Activated CD8-positive, alpha-beta memory T cell treated with anti-CD3 and anti-CD28 coated beads, Interleukin-2, amount 50 U/mL, for 1 hour (primary cell): ENCODE data around the gene WASHC2A.
"Not testable (repeated sequence)": the region's sequence is repeated elsewhere in the genome, so short reads cannot be mapped to it uniquely, and the experiment has no call there.

Experiments
- DNase-seq: peaks from one replicate; pipeline ENCODE4 v3.0.0-alpha.2; 2020; ENCODE audit errors: extremely low read depth

WASHC2A gene

DNA sequence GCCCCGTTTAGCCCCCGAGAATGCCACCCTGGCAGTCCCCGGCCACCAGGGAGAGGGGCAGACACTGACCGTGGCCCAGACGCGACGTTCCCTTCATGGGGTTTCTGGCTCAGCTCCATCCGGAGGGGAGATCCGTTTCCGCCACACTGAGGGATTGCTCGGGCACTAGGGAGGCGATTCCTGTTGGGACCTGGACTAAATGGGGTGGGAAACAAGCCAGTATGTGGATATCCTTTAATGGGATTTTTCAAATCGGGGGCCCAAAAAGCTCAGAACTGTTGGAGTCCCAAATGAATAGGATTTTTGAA is 552 bp downstream of the WASHC2A start:
- not testable (repeated sequence) for DNase-seq

DNA sequence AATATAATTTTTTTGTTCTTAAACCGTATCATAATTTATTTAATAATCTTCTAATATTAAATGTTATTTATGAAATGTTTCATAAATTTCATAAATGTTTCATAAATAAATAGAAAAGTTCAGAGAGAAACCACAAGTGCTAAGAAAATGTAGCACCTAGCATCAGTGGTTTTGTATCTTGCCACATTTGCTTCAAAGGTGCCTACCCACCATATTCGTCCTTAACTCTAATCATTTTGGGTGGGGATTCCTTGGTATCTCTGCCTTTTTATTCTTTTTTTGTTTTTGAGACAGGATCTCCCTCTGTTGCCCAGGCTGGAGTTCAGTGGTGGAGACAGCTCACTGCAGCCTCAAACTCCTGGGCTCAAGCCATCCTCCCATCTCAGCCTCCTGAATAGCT is 7.4 kb downstream of the WASHC2A start:
- DNase-seq: not testable (repeated sequence)

DNA sequence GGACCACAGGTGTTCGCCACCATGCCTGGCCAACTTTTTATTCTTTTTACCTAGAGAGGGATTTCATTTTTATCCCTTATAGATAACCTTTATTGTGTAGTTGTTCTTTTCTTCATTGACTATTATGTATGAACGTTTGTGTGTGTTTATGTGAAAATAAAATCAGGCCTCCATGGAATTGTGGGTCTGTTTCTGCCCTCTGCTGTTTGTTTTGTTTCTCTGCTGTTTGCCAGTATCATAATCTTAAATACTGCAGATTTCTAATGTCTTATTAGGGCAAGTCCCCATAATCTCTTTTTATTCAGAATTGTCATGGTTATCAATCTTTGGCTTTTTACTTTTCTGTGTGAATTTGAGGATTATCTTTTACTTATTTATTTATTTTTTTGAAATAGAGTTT is 7.8 kb downstream of the WASHC2A start:
- not testable (repeated sequence) for DNase-seq

DNA sequence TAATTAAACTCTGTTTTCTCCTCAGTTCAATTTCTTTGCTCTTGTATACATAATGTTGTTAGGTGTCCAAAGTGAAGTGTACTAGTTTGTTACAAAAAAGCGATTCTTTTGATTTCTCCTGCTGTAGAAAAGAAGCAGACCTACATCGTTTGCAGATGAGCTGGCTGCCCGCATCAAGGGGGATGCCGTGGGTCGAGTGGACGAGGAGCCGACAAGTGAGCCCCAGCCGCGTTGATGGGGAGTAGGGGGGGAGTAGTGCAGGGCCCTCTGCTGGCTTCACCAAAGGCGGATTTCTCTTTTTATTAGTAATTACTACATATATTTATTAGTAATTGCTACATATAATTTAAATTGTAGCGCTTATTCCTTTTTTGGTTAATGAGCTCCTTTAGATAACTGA is 23.6 kb downstream of the WASHC2A start:
- not testable (repeated sequence) for DNase-seq

DNA sequence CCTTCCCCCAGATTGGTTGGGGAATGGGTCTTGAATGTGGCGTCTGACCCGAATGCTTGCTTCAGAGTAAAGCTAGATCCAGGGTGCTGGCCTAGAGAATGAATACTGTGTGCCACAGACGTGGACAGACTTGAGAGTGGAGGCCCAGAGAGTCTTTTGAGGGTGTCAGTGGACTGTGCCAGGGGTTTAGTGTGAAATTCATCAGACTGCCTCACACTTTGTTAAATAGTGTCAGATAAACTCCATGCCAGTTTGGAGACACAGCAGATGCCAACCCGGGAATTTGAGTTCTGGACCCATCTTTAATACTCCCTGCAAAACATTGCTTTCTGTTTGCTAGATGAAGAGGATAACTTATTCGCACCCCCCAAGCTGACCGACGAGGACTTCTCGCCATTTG is 25.2 kb downstream of the WASHC2A start:
- not testable (repeated sequence) for DNase-seq

DNA sequence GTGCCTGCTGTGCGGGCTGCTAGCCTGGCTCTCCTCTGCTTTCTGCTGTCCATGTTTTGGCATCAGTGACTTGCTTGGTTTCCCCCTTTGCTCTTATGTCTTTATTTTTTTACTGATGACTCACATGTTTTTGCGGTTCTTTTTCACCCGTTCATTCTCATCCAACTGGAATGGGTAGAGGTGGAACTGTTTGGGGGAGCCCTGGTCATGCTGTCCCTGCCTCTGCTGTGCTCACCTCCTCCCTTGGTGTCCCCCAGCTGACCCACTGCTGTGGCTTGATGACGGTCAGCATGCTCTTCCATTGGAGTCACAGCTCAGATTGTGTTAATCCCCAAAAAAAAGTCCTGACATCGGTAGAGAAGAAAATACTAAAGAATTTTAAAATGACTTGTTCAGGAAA is 26.9 kb downstream of the WASHC2A start:
- not testable (repeated sequence) for DNase-seq

DNA sequence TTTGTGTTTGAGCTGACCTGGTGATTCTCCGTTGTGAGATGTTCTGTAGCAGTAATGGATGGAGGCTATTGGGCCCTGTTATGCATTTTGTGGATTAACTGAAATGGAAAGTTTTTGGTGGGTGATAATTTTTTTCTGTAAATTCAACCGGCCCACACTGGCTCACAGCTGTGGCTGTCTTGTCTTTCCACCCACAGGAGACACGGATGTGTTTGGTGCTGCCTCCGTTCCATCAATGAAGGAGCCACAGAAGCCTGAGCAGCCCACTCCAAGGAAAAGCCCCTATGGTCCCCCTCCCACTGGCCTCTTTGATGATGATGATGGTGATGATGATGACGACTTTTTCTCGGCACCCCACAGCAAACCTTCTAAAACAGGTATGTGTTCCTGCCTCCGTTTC is 27.6 kb downstream of the WASHC2A start:
- DNase-seq: not testable (repeated sequence)

DNA sequence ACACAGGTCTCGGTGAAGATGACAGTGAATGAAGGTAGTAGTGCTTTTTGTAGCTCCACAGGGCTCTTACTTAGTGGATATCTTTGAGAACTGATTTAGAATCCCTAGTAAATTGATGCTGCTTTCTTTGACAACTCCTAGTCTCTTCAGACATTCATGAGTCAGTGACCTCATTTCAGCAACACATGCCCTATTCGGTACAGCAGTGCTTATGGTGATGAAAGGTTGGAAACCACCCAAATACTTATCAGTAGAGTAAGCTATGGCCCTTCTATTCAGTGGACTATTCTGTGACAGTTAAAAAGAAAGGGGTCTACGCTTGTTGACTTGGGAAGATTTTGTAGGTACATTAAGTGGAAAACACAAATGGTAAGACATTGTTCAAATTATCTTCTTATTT is 29.0 kb downstream of the WASHC2A start:
- not testable (repeated sequence) for DNase-seq

DNA sequence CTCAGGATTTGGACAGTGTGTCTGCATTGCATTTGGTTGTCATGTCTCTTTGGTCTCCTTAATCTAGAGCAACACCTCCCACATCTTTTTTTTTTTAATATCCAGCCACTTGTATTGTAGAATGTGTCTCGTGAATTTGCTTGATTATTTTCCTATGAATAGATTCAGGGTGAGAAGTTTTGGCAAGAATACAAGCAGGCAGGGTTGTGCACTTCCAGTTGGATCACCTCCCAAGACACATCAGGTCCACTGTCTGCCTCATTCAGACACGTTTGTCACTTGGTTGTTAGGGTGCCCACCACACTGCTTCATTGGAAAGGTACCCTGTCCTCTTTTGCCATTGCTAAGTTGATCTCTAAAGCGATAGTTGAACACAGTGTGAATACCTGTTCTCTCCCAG is 30.9 kb downstream of the WASHC2A start:
- DNase-seq: not testable (repeated sequence)

DNA sequence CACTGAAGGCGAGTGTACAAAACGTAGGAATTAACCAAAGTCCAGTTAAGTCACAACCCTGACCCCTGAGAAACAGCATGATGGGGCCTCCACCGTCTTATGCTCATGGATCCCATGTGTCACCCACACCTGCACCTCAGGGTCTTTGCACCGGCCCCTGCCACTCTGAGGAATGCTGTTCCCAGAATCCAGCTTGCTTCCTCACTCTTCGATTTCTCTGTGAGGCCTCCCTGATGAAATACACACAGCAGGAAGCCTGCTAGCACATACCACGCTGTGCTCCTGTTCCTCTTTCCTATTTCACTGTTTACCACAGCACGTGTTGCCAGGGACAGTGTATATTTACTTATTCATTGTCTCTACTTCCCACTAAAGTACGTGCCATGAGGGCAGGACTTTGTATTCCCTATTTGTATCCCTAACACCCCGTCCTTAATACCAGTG is 33.4 kb downstream of the WASHC2A start:
- not testable (repeated sequence) for DNase-seq

DNA sequence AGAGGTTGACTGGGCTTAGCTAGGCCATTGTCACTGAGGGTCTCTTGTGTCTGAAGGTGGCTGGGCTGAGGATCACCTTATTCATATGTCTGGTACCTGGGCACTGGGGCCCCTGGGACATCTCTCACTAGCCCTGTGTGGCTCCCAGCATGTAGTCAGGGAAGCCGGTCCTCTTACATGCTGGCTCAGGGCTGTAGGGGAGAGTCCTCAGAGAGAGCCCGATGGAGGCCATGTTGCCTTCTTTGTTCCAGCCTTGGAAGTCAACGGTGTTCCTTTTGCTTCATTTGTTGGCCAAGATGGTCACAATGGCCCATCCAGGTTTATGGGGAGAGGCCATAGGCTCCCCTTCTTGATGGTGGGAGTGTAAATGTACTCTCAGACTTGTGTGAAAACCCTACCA is 34.0 kb downstream of the WASHC2A start:
- not testable (repeated sequence) for DNase-seq

DNA sequence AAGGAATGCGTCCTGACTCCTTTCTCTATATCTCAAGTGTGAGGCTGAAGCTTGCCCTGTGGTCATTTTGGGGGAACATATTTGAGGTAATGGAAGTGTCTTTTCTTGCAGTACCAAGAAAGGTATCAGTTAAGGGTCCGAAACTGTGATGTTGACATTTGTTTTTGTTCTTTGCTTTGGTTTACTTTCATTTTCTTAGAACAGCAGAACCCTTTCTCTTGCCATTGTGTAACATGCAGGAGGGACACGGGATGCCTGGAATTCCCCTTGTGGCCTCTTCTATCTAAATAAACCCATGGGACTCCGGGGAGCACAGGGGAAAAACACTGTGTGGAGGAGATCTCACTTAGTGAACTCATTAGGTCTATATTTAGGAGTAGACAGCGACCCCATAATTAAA is 34.5 kb downstream of the WASHC2A start:
- DNase-seq: not testable (repeated sequence)

DNA sequence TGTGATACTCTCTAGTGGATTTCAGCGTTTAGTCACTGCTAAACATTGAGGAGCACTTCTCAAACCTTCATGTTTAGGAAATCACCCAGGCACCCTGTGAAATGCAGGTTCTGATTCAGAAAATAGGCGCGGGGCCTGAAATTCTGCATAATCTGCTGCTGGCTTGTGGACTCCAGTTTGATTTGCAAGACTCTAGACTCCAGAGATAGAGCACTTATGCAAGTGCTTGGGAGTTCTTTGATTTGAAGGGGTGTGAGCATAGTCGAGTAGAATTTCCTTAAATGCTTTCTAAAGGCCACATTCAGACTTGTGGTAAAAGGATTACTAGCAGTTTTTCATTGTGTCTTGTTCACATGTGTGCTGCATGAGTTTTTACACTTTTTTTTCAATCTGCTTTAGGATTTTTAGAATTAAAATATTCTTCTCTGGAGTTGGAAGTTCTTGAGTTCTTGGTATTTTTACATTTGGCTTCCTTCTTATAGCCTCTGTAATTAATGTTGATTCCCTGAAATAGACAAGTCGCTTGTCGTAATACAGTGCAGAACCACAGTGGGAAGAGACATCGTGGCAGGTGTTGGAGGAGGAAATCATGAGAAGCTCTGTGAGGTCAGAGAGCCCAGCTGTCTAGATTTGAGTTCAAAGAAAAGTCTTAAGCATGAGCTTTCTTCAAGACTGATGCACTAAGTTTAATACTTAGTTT is 41.4 kb downstream of the WASHC2A start:
- DNase-seq: not testable (repeated sequence)

DNA sequence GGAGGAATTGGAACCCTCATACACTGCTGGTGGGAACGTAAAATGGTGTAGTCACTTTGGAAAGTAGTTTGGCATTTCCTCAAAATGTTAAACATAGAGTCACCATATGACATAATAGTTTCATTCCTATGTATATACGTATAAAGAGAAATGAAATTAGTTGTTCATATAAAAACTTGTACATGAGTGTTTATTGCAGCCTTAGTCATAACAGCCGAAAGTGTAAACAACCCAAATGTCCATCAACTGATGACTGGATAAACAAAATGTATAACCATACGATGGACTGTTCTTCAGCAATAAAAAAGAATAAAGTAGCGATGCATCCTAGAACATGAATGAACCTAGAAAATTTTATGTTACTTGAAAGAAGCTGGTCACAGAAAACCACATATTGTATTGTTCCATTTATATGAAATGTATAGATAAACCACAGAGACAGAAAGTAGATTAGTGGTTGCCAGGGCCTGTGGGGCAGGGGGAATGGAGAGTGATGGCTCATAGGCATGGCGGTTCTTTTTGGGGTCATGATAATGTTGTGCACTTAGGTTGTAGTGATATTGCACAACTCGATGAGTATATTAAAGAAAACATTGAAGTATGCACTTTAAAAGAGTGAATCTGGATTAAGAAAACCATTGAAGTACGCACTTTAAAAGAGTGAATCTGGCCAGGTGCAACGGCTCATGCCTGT is 44.8 kb downstream of the WASHC2A start:
- DNase-seq: not testable (repeated sequence)

DNA sequence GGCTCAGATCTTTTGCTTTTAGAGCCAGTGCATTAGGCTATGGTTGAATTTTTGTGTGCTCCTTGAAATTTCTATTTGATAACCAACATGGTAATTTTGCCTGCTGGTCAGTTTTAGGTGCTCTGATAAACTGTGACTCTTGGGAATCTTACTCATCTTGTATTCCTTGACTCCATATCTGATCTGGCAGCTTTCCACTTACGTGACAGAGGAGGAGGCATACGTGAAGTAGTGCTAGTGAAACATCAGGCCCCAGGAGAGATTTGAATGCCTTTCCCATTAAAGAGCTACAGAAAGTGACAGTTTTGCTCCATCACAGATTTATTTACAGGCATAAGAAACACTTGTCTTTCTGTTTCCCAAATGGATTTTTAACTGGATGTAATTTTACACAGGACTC is 59.0 kb downstream of the WASHC2A start:
- DNase-seq: not testable (repeated sequence)

DNA sequence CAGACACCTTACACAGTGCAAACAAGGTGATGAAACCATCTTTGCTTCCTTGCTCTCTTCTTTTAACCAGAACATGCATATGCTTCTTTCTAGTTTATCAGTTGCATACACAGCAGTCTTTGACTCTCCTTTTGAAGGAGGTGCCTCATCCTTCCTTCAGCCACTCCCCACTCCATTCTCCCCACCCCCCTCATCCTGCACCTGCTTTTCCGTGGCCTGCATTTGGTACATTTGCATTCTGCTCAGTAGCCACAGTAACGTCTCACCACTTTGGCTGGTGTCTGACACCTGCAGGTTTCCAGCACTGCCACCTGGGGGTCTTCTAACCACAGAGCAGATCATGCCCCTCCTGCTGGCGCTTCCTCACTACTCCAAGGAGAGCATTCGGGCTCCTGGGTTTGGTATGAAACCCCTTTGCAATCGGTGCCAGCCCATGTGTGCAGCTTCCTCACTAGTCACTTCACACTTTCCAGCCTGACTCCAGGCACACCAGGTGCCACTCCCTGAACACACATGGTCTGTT is 60.1 kb downstream of the WASHC2A start:
- DNase-seq: not testable (repeated sequence)

DNA sequence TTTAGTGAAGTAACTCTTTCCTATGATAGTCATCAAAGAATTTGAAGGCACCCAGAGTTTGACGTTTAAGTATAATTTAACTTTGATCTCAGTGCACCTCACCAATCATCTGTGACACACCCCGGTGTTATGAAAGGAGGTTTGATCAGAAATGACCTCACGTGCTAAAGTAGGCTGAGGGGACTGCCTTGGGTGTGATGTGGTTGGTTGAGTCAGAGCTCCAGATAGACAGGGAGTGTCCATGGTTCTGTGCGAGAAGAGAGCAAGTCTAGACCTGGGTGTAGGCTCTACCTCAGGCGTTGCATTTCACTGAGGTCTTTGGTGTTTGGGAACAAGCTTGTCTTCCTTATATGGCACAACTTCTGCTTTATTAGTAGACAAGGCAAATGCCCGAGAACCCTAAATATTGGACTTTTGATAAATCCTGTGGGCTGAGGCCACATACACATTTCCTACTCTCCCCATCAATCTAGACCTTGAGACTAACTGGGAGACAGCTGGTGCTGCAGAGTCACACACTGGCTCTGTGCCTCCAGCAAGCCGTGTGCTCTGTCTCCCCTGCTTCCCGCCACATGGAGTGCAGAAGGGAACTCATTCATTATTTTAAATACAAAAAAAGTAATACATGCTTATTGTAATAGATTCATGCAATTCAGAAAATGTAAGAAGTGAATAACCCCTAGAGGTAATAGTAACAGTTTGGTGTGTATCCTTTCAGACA is 63.7 kb downstream of the WASHC2A start:
- not testable (repeated sequence) for DNase-seq

DNA sequence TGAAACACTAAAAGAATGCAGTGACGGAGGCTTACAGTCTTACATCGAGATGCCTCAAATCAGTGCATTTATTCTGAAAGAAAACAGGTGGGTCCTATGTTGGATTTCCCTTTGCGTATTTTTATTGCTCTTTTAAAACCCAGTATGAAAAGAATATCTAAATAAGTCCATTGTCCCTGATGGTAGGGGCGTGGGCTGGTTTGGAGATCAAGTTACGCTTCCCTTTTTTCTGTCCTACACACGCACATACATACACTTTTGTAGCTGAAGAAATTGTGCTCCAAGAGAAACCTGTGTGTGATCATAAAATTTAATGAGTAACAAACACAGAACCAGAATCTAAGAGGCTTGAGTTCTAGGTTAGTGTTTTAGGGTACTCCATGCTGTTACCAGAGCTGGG is 64.6 kb downstream of the WASHC2A start:
- DNase-seq: not testable (repeated sequence)

DNA sequence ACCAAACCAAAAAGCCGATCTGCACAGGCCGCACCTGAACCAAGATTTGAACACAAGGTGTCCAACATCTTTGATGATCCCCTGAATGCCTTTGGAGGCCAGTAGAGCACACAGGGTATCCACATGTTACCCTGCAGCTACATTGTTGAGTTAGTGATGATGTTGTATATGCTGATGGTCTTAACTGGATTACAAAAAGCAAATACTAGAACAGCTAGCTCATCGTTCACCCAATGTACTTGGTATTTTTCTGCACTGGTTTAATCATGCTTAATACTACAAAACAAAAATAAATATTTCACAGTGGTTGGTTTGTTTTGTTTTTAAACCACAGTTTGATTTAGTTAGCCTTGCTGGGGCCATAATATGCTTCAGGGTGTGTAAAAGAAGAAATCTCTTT is 65.1 kb downstream of the WASHC2A start:
- DNase-seq: not testable (repeated sequence)

DNA sequence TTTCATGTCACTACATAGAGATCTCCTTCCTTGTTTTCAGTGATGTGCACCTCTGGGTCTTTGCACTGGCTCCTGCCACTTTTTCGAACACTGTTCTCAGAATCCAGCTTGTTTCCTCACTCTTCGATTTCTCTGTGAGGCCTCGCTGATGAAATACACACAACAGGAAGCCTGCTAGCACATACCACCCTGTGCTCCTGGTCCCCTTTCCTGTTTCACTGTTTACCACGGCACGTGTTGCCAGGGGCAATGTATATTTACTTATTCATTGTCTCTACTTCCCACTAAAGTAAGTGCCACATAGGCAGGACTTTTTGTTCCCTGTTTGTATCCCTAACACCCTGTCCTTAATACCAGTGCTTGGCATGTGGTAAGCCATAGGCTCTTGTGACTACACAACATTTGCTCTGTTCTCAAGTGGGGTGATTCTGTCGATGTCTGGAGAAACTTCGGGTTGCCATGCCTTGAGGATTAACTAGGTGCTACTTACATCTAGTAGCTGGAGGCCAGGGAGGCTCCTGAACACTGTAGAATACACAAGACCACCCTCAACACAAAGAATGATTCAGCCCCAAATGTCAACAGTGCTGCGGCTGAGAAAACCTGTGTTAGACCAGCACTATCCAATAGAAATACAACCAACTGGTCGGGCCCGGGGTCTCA is 75.9 kb downstream of the WASHC2A start:
- not testable (repeated sequence) for DNase-seq

DNA sequence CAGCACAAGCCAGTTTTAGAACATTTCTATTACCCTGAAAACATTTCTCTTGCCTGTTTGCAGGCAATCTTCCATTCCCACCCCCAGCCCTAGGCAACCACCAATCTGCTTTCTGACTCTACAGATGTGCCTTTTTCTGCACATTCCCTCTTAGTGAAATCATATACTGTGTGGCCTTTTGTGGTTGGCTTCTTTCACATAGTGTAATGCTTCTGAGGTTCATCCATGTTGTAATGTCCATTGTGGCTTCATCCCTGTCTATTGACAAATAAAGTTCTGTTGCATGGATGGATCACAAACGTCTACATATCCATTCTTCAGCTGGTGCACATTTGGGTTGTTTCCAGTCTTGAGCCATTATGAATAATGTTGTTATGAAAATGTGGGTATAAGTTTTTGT is 77.8 kb downstream of the WASHC2A start:
- not testable (repeated sequence) for DNase-seq

DNA sequence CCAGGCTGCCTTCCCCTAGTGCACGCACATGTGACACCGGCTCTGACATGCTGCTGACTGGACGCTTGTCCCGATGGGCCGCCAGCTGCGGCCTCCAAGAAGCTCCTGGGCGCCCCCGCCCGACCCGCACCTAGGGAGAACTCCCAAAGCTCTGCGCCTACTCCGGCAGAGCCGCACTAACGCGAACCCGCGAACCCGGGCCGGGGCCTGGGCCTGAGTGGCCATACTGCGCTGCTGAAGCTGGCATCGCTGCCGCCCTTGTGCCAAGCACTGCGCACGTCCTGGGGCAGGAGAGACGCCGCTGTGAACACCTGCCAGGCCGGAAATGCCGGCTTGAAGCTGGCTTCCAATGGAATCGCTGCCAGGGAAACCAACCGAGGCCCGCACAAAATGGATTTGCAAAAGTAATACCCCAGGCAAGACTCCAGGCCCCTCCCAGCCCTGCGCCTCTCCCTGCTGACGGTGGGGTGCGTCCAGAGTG is 85.1 kb downstream of the WASHC2A start:
- DNase-seq: no peak
